ENCODE data around the gene ANKS3.

The ANKS3 gene

GRCh38 chr16:4734063-4734729 lies at the start of gene ANKS3, which contains the start of gene DNAAF8:
Gene ANKS3, minus strand, starts transcription at chr16:4734271. Its CDS starts 4,122 bp downstream, at chr16:4730149.
Gene DNAAF8, plus strand, starts transcription at chr16:4734537. Its CDS starts 1,978 bp downstream, at chr16:4736515.
- DNase-seq (ENCODE audit: low read depth), result peak; percentile 74

- DNase-seq (ENCODE audit: low read depth), result no peak
Observed at GRCh38 chr16:4783251-4783950, 49.3 kb upstream of the ANKS3 start.

GRCh38 chr16:4780235-4780634 lies 46.2 kb upstream of the ANKS3 start:
- no peak for DNase-seq (ENCODE audit: low read depth)

- no peak for DNase-seq (ENCODE audit: low read depth)
Observed at GRCh38 chr16:4778050-4778392, 44.0 kb upstream of the ANKS3 start.

GRCh38 chr16:4777339-4778049 lies 43.4 kb upstream of the ANKS3 start:
- no peak for DNase-seq (ENCODE audit: low read depth)

GRCh38 chr16:4776141-4776705 lies 42.2 kb upstream of the ANKS3 start:
- no peak for DNase-seq (ENCODE audit: low read depth)

- no peak for DNase-seq (ENCODE audit: low read depth)
Observed at GRCh38 chr16:4775005-4775404, 40.9 kb upstream of the ANKS3 start.

GRCh38 chr16:4772351-4772750 lies 38.3 kb upstream of the ANKS3 start:
- DNase-seq (ENCODE audit: low read depth), result no peak

- no peak for DNase-seq (ENCODE audit: low read depth)
Observed at GRCh38 chr16:4771646-4772045, 37.6 kb upstream of the ANKS3 start.

GRCh38 chr16:4769306-4769638 lies 35.2 kb upstream of the ANKS3 start:
- no peak for DNase-seq (ENCODE audit: low read depth)

- peak; percentile 66 for DNase-seq (ENCODE audit: low read depth)
Observed at GRCh38 chr16:4768549-4769305, 34.7 kb upstream of the ANKS3 start.

GRCh38 chr16:4767872-4768548 lies 33.9 kb upstream of the ANKS3 start:
- DNase-seq (ENCODE audit: low read depth), result no peak

- peak; percentile 74 for DNase-seq (ENCODE audit: low read depth)
Observed at GRCh38 chr16:4766875-4767628, 33.0 kb upstream of the ANKS3 start, which contains the start of gene ZNF500. Gene ZNF500, minus strand, starts transcription at chr16:4767162. Its CDS starts 1,184 bp downstream, at chr16:4765978.

- DNase-seq (ENCODE audit: low read depth), result no peak
Observed at GRCh38 chr16:4765511-4766474, 31.7 kb upstream of the ANKS3 start.

GRCh38 chr16:4763791-4764190 lies 29.7 kb upstream of the ANKS3 start:
- no peak for DNase-seq (ENCODE audit: low read depth)

- no peak for DNase-seq (ENCODE audit: low read depth)
Observed at GRCh38 chr16:4762205-4762604, 28.1 kb upstream of the ANKS3 start.

- no peak for DNase-seq (ENCODE audit: low read depth)
Observed at GRCh38 chr16:4760221-4760910, 26.3 kb upstream of the ANKS3 start.

- DNase-seq (ENCODE audit: low read depth), result no peak
Observed at GRCh38 chr16:4755687-4756086, 21.6 kb upstream of the ANKS3 start.

- DNase-seq (ENCODE audit: low read depth), result no peak
Observed at GRCh38 chr16:4754865-4755264, 20.8 kb upstream of the ANKS3 start.
